Liver (tissue), 9 donors: ENCODE results near the gene DHRSX. TPM values are rescaled to one million over a fixed set of nuclear protein-coding genes. Genes with fewer than 3 reads are reported as not detected.

ENCODE experiments used
- DNase-seq: peaks from one replicate; pipeline ENCODE4 v3.0.0-alpha.2; 2017; ENCODE audit warnings: low spot score
- H3K27ac ChIP-seq, 2 donors: one replicate each; pipeline ENCODE4 v1.7.0; 2013; ENCODE audit warnings: inconsistent platforms in 2 of 2, low read length in 2 of 2, control low read depth in 1 of 2, low read depth in 1 of 2, mild to moderate bottlenecking in 1 of 2
- H3K27me3 ChIP-seq, 4 donors: one replicate each; pipeline versions ENCODE4 v1.6.1 to v1.7.0; 2013; ENCODE audit warnings: low read length in 3 of 4, inconsistent platforms in 1 of 4, mild to moderate bottlenecking in 1 of 4, moderate library complexity in 1 of 4; ENCODE audit not compliant: control insufficient read depth in 4 of 4, insufficient read depth in 4 of 4
- H3K36me3 ChIP-seq, 4 donors: one replicate each; pipeline versions ENCODE4 v1.6.1 to v1.7.0; 2013; ENCODE audit warnings: low read length in 3 of 4, mild to moderate bottlenecking in 3 of 4, low read depth in 1 of 4, moderate library complexity in 1 of 4; ENCODE audit not compliant: control insufficient read depth in 4 of 4, insufficient read depth in 3 of 4
- H3K4me1 ChIP-seq, 4 donors: one replicate each; pipeline versions ENCODE4 v1.6.1 to v1.7.0; 2013; ENCODE audit warnings: low read length in 3 of 4, mild to moderate bottlenecking in 3 of 4, moderate library complexity in 1 of 4; ENCODE audit not compliant: control insufficient read depth in 4 of 4, insufficient read depth in 4 of 4
- H3K4me3 ChIP-seq, 3 donors: one replicate each; pipeline versions ENCODE4 v1.6.1 to v1.7.0; 2013; ENCODE audit warnings: low read length in 3 of 3, control low read depth in 1 of 3, low read depth in 1 of 3, mild to moderate bottlenecking in 1 of 3
- H3K9ac ChIP-seq, 2 donors: one replicate each; pipeline ENCODE4 v1.7.0; 2013; ENCODE audit warnings: low read length in 2 of 2, mild to moderate bottlenecking in 2 of 2, moderate library complexity in 2 of 2, control low read depth in 1 of 2, low read depth in 1 of 2
- H3K9me3 ChIP-seq, 4 donors: one replicate each; pipeline versions ENCODE4 v1.6.1 to v1.7.0; 2013; ENCODE audit warnings: low read length in 3 of 4; ENCODE audit not compliant: control insufficient read depth in 4 of 4
- ATF3 ChIP-seq: IDR thresholded peaks from 2 replicates; pipeline ENCODE4 v1.6.1; 2016; ENCODE audit warnings: antibody characterized with exemption
- CTCF ChIP-seq: fragments of 150-350 bp; IDR thresholded peaks from 2 replicates; pipeline ENCODE4 v1.5.1; 2017; ENCODE audit warnings: improper control_type of control experiment, low read depth, low read length; ENCODE audit not compliant: missing input control
- FOXA1 ChIP-seq: IDR thresholded peaks from 2 replicates; pipeline ENCODE4 v1.6.1; 2016; ENCODE audit warnings: antibody characterized with exemption
- HNF4G ChIP-seq: IDR thresholded peaks from 2 replicates; pipeline ENCODE4 v1.6.1; 2016; ENCODE audit warnings: antibody characterized with exemption
- JUND ChIP-seq, 2 donors: IDR thresholded peaks; 2 replicates each; pipeline ENCODE4 v1.6.1; 2016; ENCODE audit warnings: antibody characterized with exemption in 2 of 2
- NR2F2 ChIP-seq: IDR thresholded peaks from 2 replicates; pipeline ENCODE4 v1.6.1; 2016; ENCODE audit warnings: antibody characterized with exemption
- RAD21 ChIP-seq, 2 donors: IDR thresholded peaks; 2 replicates each; pipeline ENCODE4 v1.6.1; 2016; ENCODE audit warnings: antibody characterized with exemption in 2 of 2, mild to moderate bottlenecking in 2 of 2
- REST ChIP-seq: IDR thresholded peaks from 2 replicates; pipeline ENCODE4 v1.6.1; 2016; ENCODE audit warnings: antibody characterized with exemption, mild to moderate bottlenecking
- RXRA ChIP-seq, 2 donors: IDR thresholded peaks; 2 replicates each; pipeline ENCODE4 v1.6.1; 2017 to 2018; ENCODE audit warnings: antibody characterized with exemption in 2 of 2, mild to moderate bottlenecking in 1 of 2
- YY1 ChIP-seq: IDR thresholded peaks from 2 replicates; pipeline ENCODE4 v1.6.1; 2016; ENCODE audit warnings: antibody characterized with exemption, mild to moderate bottlenecking
- WGBS: extraction: QIAGEN DNeasy Blood & Tissue Kit; methylation state at CpG from one replicate; pipeline ENCODE4 v1.1.7; 2013; 5-methylcytosine and 5-hydroxymethylcytosine counted together
- polyA plus RNA-seq, 2 donors: library from polyadenylated mRNA; stranded (reverse) in 1 of 2; unstranded in 1 of 2; fragments of 200-250 nt in 1 of 2; fragments of >200 nt in 1 of 2; fragmentation: Nextera tagmentation in 1 of 2; extraction: Ambion mirVana in 1 of 2; gene quantifications; one replicate each; pipeline versions ENCODE4 v1.2.1 to v1.2.3, GENCODE V29; 2013 to 2015
- total RNA-seq, 2 donors: library from RNA; depleted of rRNA; stranded (reverse); fragments of >200 nt; gene quantifications; one replicate each; pipeline ENCODE4 v1.2.3, GENCODE V29; 2014
- TF ChIP-seq, protein P1 (sequence below): IDR thresholded peaks from 2 replicates; pipeline ENCODE4 v1.6.1; 2016; ENCODE audit warnings: antibody characterized with exemption
- donor health status: healthy.
- donor health status: healthy.
- donor health status: healthy.
- donor health status: healthy.
- donor health status: healthy.

DHRSX gene
- total and polyA plus RNA-seq, 4 donors = 17.2 to 35.2 (median 23.3) TPM

GRCh38 chrX:2418000-2418399 is 82.8 kb downstream of the DHRSX start:
- H3K27me3 ChIP-seq = no peaks in the 10 kb centered on the region
- no peaks in the 10 kb centered on the region for H3K4me1 ChIP-seq
- no peaks in the 10 kb centered on the region for H3K9me3 ChIP-seq
- H3K4me3 ChIP-seq = no peak overlapping the region
- H3K36me3 ChIP-seq = peaks cover 0 to 11% (median under 1%) of the 10 kb centered on the region in 4 donors
- no peak overlapping the region for H3K9ac ChIP-seq
- no peak overlapping the region for H3K27ac ChIP-seq
- TF ChIP-seq REST = no peak
- TF ChIP-seq, protein P1, sequence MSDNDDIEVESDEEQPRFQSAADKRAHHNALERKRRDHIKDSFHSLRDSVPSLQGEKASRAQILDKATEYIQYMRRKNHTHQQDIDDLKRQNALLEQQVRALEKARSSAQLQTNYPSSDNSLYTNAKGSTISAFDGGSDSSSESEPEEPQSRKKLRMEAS = no peak
- no peak for TF ChIP-seq RAD21 (IDR thresholded peaks at IDR 0.05)
- TF ChIP-seq FOXA1 = no peak
- no peak for TF ChIP-seq RXRA (IDR thresholded peaks at IDR 0.05)
- 98% methylated on average over 2 of the region's 2 CpGs for WGBS
- no peak for DNase-seq

- Histone ChIP-seq H3K9ac (no peak overlapping the region), H3K4me1 (no peaks in the 10 kb centered on the region), H3K36me3 (peaks cover 0 to 8% (median under 1%) of the 10 kb centered on the region in 4 donors), H3K9me3 (no peaks in the 10 kb centered on the region), H3K4me3 (no peak overlapping the region), H3K27me3 (no peaks in the 10 kb centered on the region), H3K27ac (no peak overlapping the region)
- no peak for DNase-seq
- WGBS = 96% methylated on average over 1 of the region's 1 CpG
- TF ChIP-seq RAD21 (IDR thresholded peaks at IDR 0.05) = no peak
- no peak for TF ChIP-seq YY1
- no peak for TF ChIP-seq RXRA (IDR thresholded peaks at IDR 0.05)
- TF ChIP-seq NR2F2 = no peak
- TF ChIP-seq ATF3 = no peak
- no peak for TF ChIP-seq JUND (IDR thresholded peaks at IDR 0.05)
- TF ChIP-seq CTCF = no peak
- TF ChIP-seq, protein P1 = no peak
- TF ChIP-seq HNF4G = no peak
These were observed 83.7 kb downstream of the DHRSX start for GRCh38 chrX:2416851-2417604.
